GM21576 (cell line): ENCODE data around the gene GRID1.

Source experiments
- ATAC-seq: cut with Tn5 transposase; IDR thresholded peaks from one replicate; pipeline ENCODE4 v1.9.1; 2021; ENCODE audit warnings: mild to moderate bottlenecking, moderate library complexity; ENCODE audit not compliant: unreplicated experiment

GRID1 gene

GRCh38 chr10:85600026-85600743 is 766.4 kb downstream of the GRID1 start:
- no peak for ATAC-seq

- ATAC-seq = peak; percentile 4
Observed at GRCh38 chr10:85599081-85599480, 767.5 kb downstream of the GRID1 start.

GRCh38 chr10:85598646-85599045 is 767.9 kb downstream of the GRID1 start:
- ATAC-seq = peak; percentile 69

GRCh38 chr10:85597006-85597405 is 769.6 kb downstream of the GRID1 start:
- ATAC-seq = no peak

GRCh38 chr10:85596389-85596788 is 770.2 kb downstream of the GRID1 start:
- ATAC-seq = no peak

- ATAC-seq = no peak
Observed at GRCh38 chr10:85594239-85594638, 772.4 kb downstream of the GRID1 start.

GRCh38 chr10:85593226-85593772 is 773.3 kb downstream of the GRID1 start:
- no peak for ATAC-seq

GRCh38 chr10:85581371-85581770 is 785.2 kb downstream of the GRID1 start:
- no peak for ATAC-seq

- no peak for ATAC-seq
Observed at GRCh38 chr10:85580585-85580984, 786.0 kb downstream of the GRID1 start.

- no peak for ATAC-seq
Observed at GRCh38 chr10:85578860-85579259, 787.7 kb downstream of the GRID1 start.

GRCh38 chr10:85575441-85575840 is 791.2 kb downstream of the GRID1 start:
- ATAC-seq = no peak

GRCh38 chr10:85570871-85571270 is 795.7 kb downstream of the GRID1 start:
- no peak for ATAC-seq

GRCh38 chr10:85565381-85565780 is 801.2 kb downstream of the GRID1 start:
- ATAC-seq = no peak

- ATAC-seq = no peak
Observed at GRCh38 chr10:85558533-85558932, 808.1 kb downstream of the GRID1 start.

GRCh38 chr10:85557706-85558105 is 808.9 kb downstream of the GRID1 start:
- no peak for ATAC-seq

GRCh38 chr10:85557077-85557476 is 809.5 kb downstream of the GRID1 start:
- ATAC-seq = no peak
